NCI-H2107 treated with DMSO at 0.1 percent for 48 hours (cell line): ENCODE measurements around the gene RCAN1.
A peak's percentile ranks its signal among the peaks of the same experiment; 100 is the strongest.
"Not testable (repeated sequence)": the region's sequence is repeated elsewhere in the genome, so short reads cannot be mapped to it uniquely, and the experiment has no call there.

ENCODE experiments used
- DNase-seq: peaks from one replicate; lab custom pipeline; 2025; ENCODE audit not compliant: unreplicated experiment; lab: John Stamatoyannopoulos, UW

The RCAN1 gene

DNA sequence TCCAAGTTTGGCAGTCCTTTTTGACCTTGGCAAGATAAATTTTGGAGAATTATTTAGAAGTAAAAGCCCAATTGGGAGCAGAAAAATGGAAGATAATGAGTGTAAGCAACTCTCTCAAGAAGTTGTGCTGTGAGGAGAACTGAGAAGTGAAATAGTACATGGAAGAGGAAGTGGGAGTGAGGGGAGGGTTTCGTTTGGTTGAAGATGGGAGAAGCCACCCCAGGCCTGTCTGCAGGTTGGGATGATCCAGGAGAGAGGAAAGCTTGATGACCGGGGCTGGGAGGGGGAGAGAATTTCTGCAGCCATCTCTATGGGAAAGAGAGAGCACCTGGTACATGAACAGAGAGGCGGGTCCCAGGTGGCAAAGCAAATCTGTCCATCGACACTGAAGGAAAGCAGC lies 8.6 kb upstream of the RCAN1 start:
- no peak for DNase-seq

DNA sequence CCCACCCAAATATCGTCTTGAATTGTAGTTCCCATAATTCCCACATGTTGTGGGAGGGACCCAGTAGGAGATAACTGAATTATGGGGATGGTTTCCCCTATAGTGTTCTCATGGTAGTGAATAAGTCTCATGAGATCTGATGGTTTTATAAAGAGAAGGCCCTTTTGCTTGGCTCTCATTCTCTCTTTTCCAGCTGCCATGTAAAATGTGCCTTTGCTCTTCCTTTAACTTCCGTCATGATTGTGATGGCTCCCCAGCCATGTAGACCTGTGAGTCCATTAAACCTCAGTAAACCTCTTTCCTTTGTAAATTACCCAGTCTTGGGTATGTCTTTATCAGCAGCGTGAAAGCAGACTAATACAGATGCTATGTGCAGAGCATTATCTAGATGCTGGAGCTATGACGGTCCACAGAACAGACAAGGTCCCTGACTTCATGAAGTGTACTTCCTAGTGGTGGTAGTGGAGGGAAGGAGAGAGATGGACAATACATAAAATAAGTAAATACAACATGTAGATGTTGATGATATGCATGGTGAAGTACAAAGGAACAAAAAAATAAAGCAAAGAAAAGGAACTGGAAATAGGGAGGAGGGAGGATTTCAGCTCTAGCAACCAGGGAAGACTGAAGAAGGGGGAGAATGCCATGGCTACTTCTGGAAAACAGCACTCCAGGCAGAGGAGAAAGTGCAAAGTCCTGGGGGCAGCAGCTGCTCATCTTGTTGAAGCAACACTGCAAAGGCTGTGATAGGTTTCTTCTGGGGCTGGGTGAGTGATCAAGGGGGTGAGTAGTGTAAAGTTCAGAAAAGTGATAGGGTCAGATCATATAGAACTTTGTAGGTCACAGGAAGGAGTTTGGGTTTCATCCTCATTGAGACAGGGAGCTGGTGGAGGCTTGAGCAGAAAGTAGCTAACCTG lies 6.8 kb upstream of the RCAN1 start:
- DNase-seq: no peak

DNA sequence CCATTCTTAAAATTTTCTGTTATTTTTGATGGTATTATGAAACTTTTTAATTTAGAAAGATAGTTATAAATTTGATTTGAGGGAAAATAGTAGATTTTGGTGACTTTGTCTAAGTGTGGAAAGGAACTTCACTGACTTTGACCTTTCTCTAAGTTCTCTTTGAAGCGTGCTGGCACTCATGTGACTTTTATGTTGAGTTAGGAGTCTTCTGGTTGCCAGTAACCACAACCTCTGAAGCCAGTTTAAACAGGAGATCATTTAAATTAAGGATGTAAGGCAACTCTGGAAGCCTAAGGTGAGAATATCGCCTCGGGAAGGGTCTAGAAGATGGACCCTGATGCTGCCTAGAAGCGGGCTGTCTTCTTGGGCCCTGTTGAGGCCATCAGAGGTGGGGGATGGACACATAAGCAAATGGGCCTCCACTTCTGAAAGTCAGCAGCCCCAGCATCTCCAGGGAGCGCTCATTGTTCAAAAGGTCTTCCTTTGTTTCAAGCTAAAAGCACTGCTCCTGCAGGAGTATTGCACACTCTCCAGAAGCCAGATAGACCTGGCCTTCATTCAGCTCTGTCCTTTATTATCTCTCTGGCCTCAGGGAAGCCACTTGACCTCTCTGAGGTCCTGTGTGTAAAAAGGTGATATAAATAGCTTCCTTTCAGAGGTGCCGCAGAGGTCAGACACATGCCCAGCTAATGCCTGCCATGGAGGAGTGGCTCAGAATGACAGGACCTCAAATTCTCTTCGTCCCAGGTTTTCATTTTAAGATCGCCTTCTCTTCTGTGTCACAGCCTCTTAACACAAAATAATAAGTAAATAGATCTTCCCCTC lies 5.1 kb upstream of the RCAN1 start:
- no peak for DNase-seq

DNA sequence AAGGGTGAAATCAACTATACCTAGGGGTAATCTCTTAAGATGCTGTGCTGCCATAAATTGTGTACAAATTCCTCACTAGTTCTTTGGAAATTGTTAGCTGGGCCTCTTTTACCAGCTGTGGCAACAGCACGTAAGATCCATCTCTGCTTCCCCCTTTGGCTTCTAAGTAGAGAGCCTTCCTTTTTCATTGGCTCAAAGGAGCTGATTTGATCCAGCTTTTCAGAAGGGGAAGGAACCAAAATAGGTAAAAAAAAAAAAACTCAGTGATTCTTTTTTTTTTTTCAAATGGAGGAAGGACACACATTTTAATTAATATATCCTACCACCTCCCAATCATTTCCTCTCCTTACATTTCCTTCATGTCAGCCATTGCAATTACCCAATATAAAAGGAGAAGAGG lies 4.0 kb upstream of the RCAN1 start:
- DNase-seq: no peak

DNA sequence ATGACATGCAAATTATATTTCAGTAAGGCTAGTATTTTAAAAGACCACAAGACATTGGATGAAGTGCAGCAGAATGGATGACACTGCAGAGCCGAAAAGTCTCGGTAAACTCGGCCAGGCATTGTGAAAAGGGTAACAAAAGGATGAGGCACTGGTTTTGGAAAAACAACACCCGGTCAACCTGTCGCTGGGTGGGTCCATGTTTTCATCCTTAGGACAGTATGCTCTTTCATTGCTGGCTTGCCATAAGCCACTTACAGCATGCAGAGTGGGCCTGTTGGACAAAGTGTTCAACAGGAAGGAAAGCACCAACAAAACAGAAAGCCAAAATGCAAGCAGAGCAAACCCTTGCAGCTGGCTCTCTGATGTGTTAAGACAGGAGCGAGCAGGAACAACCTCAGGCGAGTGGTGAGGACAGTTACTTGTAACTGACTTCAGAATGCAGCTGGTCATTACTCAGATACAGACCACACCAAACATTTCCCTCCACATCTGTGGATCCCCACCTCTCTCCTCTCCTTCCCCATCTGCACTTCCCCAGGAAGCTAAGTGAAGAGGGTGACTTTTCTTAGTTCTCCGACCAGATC lies 2.9 kb upstream of the RCAN1 start:
- no peak for DNase-seq

DNA sequence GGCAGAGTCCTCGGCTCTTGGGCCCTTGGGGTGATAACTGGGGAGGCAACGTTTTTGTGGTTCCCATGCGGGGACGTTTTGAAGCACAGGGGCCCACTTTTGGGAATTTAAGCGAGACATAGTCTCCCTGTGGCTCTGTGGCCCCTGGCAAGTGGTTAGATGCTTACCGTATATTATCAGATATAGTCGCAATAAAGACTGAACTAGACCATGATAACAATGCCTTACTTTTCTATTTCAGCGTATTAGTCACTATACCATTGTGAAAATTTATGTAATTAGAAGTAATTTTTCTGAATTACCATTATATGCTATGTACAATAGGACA lies 538 bp upstream of the RCAN1 start:
- DNase-seq: no peak

DNA sequence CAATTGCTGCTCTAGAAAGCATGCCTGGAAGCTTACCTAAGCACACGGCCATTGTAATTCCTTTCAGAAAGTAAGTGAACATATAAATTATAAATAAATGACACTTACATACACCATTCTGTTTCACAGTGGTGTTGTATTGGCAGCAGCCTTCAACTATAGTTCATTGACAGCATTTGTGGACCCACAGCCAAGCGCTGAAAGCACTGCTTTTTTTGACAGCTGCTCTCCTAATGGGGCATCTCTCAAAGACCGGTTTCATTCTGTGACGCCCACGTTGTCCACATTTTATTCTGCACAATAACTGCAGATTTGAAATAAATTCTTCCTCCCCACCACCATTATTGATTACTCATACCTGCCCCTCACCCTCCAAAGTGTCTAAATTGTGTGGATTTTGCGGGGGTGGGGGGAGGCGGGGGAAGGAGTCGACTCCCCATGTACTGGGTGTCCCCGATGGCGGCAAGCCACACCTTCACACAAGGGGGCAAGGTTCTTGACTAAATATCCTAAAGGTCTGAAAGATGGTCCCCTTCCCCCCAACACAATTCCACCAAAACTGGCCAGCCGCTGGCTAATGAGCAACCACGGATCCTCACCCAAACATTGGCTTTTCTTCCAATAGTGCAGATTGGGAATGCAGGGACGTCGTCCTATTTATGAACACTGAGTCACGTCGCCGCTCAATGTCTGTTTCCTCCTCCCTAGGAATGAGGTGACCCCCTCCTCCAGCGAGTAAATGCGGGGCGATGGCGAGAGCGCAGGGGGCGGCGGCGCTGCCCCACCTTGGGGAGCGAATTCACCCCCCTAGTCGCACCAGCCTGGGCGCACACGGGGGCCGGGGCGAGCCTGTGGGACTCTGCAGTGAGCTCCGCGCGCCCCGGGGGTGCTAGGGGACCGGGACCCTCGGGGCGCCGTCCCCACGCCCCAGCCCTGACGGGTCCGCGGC lies 960 bp downstream of the RCAN1 start:
- DNase-seq: no peak

DNA sequence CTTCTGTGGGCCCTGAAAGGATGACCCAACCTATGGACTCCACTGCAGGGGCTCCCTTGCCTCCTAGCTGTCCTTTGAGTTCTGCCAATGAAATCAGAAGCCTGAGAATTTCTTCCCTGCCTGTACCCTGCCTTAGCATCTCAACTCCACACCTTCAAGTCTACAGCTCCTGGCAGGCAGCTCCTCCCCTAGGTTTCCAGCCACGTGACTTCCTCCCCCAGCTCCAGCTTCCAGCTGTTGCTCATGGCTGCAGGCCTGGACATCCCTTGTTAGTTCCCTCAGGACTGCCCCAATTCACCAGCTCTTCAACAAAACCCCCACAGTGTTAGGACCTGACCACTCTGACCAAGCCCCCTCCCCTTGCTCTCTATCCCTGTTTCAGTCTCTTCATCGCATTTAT lies 2.4 kb downstream of the RCAN1 start:
- peak; percentile 61 for DNase-seq

DNA sequence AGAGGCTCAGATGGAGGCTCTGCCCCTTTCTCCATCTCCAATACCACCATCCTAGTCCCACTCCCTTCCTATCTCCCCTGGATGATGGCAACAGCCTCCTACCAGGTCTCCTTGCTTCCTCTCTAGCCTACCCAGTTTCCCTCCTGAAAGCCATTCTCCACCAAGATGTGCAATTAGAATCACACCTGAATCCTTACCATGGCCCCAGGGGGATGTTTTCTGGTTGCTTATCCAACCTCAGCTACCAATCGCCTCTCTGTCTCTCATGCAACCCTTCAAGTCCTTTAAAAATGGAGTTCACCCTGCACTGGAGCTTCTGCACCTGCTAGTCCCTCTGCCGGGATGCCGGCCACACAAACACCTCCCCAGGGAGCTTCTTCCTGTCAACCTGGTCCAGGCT lies 2.9 kb downstream of the RCAN1 start:
- peak; percentile 90 for DNase-seq

DNA sequence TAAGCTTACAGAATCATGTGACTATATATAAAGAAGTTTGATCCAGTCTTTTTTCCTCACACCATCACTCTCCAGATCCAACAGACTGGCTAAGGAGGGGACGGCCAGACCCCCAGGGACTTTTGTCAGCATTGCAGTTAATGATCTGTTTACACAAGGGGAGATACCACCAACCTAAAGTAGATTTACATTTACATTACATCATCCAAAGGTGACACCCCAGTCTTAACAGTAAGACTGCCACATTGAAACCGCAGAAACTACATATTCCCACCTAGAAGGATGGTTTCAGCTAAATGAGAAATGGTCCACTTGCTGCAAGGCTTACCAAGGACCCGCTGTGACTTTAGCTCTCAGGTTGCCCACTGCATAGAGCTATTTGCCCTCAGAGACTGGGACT lies 3.4 kb downstream of the RCAN1 start:
- no peak for DNase-seq

DNA sequence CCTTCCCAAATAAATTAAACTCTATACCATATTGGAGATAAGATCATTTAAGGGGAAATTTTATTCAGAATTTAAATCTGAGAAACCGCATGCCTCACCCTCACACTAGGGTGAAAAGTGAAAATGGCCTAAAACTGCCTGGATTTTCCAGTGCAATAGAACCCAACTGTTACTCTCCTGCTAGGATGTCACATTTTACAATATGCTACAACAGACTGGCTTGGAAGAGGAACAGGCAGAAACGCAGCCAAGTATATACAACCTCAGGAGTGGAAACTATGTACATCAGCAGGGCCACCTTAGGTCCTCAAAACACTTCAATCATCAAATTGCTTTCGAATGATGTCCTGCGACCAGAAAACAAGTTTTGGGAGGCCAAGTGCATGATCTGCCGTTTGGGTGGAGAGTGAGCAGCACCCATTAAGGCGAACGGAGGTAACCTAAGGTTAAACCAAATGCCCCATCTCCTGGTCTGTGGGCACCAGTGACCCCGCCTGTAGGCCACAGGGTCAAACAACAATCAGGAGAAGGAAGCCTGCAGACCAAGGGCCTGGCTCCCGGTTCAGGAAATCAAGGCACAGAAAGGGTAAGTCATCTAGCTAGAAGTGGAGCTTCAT lies 4.9 kb downstream of the RCAN1 start:
- no peak for DNase-seq

DNA sequence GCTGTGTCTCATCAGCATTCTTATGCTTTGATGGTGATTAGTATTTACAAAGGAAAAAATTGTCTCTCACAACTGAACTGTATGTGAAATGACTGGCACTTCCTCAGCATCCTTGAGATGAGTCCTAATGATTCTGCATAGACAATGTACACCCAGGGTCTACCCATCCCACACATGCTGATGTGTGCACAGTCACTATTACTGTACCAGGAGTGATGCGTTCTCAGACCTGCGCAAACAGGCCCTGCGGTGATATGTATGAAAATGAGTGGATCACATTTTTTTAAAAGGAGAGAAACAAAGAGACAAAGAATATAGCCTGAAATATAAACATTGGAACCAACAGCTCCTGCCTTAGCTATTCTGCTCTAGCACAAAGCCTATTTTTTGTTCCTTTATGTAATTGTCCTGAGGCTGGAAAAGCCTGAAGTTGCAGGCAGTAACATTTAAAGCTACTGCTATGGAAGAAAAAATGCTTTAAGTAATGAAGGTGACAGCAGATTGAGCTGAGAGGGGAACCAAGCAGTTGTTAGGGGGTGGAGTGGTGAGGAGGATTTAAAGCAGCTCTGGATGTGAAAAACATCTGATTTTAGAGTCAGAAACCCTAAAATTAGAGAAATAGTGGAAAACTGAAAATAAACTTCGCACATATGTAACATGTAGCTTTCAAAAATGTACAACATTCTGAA lies 5.5 kb downstream of the RCAN1 start:
- no peak for DNase-seq

DNA sequence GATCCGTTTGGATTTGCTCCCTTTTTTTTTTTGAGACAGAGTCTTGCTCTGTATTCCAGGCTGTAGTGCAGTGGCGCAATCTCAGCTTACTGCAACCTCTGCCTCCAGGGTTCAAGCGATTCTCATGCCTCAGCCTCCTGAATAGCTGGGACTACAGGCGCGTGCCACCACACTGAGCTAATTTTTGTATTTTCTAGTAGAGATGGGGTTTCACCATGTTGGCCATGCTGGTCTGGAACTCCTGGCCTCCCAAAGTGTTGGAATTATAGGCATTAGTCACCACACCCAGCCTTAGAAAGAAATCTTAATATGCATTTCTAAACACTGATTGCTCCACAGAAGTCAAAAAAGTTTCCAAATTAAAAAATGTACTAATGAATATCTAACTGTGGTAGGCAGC lies 7.5 kb downstream of the RCAN1 start:
- not testable (repeated sequence) for DNase-seq

DNA sequence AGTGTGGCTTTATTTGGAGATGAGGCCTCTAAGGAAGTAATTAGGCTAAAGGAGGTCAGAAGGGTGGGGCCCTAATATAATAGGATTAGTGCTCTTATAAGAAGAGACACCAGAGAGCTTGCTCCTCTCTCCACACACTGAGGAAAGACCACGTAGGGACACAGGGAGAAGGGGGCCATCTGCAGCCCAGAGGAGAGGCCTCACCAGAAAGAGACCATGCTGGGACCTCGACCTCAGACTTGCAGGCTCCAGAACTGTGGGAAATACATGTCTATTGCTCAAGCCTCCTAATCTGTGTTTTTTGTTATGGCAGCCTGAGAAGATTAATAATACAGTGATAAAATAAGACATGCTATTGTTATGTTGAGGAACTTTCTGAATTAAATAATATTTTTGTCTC lies 8.3 kb downstream of the RCAN1 start:
- no peak for DNase-seq

DNA sequence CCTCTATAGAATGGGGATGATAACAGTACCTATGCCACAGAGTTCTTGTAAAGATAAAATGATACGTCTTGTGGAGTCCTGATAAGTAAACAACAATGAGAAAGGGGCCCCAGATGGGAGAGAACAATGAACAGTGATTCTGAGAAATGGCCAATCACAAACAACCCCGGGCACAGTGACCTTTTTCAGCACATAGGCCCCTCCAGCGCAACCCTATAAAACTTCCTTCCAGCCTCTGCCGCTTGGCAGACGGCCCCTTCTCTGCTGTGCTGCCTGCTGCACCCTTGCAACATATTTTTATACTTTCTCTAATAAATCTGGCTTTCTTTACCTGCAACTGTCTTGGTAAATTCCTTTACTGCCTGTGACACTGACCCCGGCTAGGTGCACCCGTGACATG lies 8.9 kb downstream of the RCAN1 start:
- no peak for DNase-seq

DNA sequence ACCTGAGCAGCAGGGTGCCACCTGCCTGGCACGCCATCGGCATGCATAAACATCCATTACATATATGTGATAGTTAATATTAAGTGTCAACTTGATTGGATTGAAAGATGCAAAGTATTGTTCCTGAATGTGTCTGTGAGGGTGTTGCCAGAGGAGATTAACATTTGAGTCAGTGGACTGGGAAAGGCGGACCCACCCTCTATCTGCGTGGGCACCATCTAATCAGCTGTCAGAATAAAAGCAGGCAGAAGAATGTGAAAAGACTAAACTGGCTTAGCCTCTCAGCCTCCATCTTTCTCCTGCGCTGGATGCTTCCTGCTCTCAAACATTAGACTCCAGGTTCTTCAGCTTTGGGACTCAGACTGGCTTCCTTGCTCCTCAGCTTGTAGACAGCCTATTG lies 10.0 kb downstream of the RCAN1 start:
- not testable (repeated sequence) for DNase-seq

DNA sequence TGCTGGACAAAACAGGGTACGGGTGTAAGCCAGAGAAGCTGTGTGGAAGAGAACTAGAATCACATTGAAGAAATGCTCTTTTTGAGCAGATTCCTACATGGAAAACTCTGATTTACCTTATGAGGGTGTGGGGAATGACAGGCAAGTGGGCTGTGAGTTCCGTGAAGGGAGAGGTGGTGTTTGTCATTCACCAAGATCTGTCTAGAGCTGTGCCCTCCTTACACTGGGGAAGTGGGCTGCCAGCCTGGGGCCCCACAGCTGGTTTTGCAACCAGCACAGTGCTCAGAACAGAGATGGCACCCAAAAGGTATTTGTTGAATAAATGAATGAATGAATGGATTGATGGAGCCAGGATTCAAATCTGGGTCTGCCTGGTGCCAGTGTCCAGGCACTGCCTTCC lies 10.4 kb downstream of the RCAN1 start:
- no peak for DNase-seq

DNA sequence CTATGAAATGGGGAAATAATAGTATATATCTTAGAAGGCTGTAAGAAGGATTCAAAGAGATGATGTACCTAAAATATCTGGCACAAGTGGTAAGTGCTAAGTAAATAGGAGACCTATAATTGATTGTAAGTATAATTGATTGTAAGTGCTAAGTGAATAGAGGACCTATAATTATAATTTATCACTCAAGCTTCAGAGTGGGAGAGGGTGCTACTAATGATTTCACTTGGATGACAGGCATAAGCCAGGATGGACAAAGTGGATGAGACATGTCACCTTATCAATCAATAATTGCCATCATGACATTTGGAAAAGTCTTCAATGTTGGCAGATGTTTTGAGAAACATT lies 11.2 kb downstream of the RCAN1 start:
- no peak for DNase-seq

DNA sequence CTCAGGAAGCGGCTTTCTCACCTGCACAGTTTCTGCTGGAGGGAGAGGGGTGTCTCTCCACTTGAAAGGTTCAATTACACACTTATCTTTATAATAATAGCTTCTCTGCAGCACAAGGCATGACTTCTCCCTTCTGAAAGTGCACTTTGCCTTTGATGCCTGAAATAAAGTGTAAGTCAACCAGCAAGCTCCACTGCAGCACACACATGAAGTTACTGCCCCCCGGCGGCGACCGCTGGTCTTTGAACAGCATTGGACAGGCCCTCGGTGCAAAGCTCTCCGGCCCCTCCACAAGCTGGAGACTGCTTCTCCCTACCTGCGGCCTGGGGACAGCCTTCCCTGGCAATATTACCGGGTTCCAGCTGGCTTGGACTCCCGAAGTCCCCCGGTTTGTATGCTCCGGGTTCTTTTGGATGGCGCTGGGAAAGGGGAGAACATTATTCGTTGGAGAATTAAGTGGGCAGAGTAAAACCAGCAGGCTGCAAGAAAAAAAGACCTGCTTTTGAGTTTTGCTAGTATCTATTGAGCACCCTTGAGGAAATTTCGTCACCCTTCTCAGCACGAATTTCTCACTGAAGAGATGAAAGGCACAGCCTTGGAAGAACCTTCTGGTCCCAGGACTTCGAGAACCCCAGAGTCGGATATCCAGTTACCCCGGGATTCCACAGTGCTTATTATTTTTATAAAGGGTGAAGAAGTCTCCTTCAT lies 11.8 kb downstream of the RCAN1 start:
- peak; percentile 99 for DNase-seq
